HepG2 (cell line): ENCODE measurements around the gene PSEN2. TPM values are rescaled to one million over a fixed set of nuclear protein-coding genes. Genes with fewer than 3 reads are reported as not detected.

Source experiments
- ATF5 ChIP-seq: sonication (generic); formaldehyde crosslinking; IDR thresholded peaks from 2 replicates; pipeline ENCODE4 v1.4.0; 2020; ENCODE audit warnings: mild to moderate bottlenecking, low read depth, missing genetic modification reagents
- CEBPG ChIP-seq: IDR thresholded peaks from 2 replicates; pipeline ENCODE4 v1.6.1; 2016
- FOXA3 ChIP-seq: IDR thresholded peaks from 2 replicates; pipeline ENCODE4 v1.6.1; 2016; ENCODE audit warnings: missing genetic modification reagents, missing compliant biosample characterization
- GPBP1L1 ChIP-seq: sonication (generic); formaldehyde crosslinking; IDR thresholded peaks from 2 replicates; pipeline ENCODE4 v1.5.0; 2020; ENCODE audit warnings: mild to moderate bottlenecking, missing genetic modification reagents
- HOXA5 ChIP-seq: sonication (generic); formaldehyde crosslinking; IDR thresholded peaks from 2 replicates; pipeline ENCODE4 v1.4.0; 2020; ENCODE audit warnings: missing genetic modification reagents
- MYPOP ChIP-seq: sonication (generic); formaldehyde crosslinking; IDR thresholded peaks from 2 replicates; pipeline ENCODE4 v1.8.1; 2023; ENCODE audit warnings: mild to moderate bottlenecking, moderate library complexity, missing genetic modification reagents
- NR2F1 ChIP-seq, 2 experiments: fragments of 450-650 bp in 1 of 2; formaldehyde crosslinking in 1 of 2; IDR thresholded peaks; 2 replicates each; pipeline versions ENCODE4 v1.5.0 to v1.6.1; 2016 to 2020; ENCODE audit warnings: mild to moderate bottlenecking in 1 of 2, missing compliant biosample characterization in 1 of 2, missing genetic modification reagents in 1 of 2, moderate library complexity in 1 of 2
- PLRG1 ChIP-seq: fragments of 450-650 bp; conservative IDR thresholded peaks from 2 replicates; pipeline ENCODE4 v1.6.1; 2016
- THAP8 ChIP-seq: sonication (generic); formaldehyde crosslinking; IDR thresholded peaks from 2 replicates; pipeline ENCODE4 v1.5.1; 2020; ENCODE audit warnings: missing genetic modification reagents, mild to moderate bottlenecking, borderline replicate concordance
- WIZ ChIP-seq: sonication (generic); formaldehyde crosslinking; IDR thresholded peaks from 2 replicates; pipeline ENCODE4 v1.5.1; 2020; ENCODE audit warnings: mild to moderate bottlenecking, missing genetic modification reagents
- ZBTB21 ChIP-seq: sonication (generic); formaldehyde crosslinking; IDR thresholded peaks from 2 replicates; pipeline ENCODE4 v1.4.0; 2020; ENCODE audit warnings: missing genetic modification reagents
- ZNF484 ChIP-seq: sonication (generic); formaldehyde crosslinking; IDR thresholded peaks from 2 replicates; pipeline ENCODE4 v1.5.1; 2020; ENCODE audit warnings: mild to moderate bottlenecking, low read depth, missing genetic modification reagents, borderline replicate concordance
- ZNF574 ChIP-seq: sonication (generic); formaldehyde crosslinking; IDR thresholded peaks from 2 replicates; pipeline ENCODE4 v1.4.0; 2020; ENCODE audit warnings: missing genetic modification reagents
- ZNF598 ChIP-seq: sonication (generic); formaldehyde crosslinking; IDR thresholded peaks from 2 replicates; pipeline ENCODE4 v1.5.1; 2020; ENCODE audit warnings: mild to moderate bottlenecking, missing genetic modification reagents, borderline replicate concordance
- polyA plus RNA-seq, 8 experiments: library from polyadenylated mRNA; depleted of rRNA in 3 of 8; stranded (reverse) in 7 of 8; unstranded in 1 of 8; fragments of >200 nt; fragmentation: Illumina TruSeq in 4 of 8; extraction: Trizol in 4 of 8; gene quantifications; 2 replicates each; pipeline versions ENCODE4 v1.2.1 to v1.2.3, GENCODE V29; 2011 to 2016; ENCODE audit warnings: low read depth in 4 of 8, missing spikeins in 1 of 8, mixed read lengths in 1 of 8; ENCODE audit not compliant: insufficient read depth in 1 of 8
- total RNA-seq, 5 experiments: library from RNA; depleted of rRNA; stranded (reverse); fragments of >200 nt; fragmentation: Illumina TruSeq; extraction: Trizol; gene quantifications; 2 replicates each; pipeline ENCODE4 v1.2.3, GENCODE V29; 2016; ENCODE audit warnings: low read depth in 1 of 5
- TF ChIP-seq, protein P1 (sequence below): sonication (generic); formaldehyde crosslinking; IDR thresholded peaks from 2 replicates; pipeline ENCODE4 v1.5.0; 2020; ENCODE audit warnings: missing genetic modification reagents, mild to moderate bottlenecking, borderline replicate concordance

PSEN2 gene
- total and polyA plus RNA-seq, 2 of the 13 experiments (the other 11 are each of a cell fraction or from before 2014, with no cell fraction given): 5.9 to 13.1 TPM

DNA sequence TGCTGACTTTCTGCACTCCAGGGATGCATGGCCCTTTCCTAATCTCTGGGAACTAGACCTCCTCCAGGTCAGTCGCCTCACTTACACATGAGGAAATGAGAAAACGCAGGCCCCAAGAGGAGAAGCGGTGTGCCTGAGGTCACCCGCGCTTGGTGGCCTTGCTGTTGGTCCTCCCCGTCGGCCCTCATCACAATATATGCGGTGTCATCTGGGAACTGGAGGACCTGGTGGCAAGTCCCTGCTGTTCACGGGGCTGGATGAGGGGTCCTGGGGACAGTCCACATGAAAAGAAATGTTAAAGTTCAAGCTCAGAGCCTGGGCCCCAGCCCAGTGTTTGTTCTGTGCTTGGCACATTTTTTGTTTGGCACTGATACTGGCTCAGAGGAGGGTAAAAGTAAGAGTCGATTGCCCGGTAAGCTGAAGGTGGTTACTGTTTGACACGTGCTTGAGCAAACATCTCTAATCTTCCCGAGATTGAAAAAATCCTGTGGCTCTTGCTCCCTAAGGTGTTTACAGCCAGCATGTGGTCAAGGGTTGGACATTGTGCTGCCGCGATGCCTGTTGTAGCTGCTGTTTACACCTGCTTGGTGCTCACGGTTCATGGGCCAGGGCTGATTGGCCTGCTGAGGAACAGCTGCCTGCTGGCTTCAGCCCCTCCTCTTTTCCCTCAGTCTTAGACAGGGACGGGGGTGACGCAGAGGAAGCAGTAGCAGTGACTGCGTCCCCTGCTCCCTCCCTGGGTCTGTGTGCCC is 74.9 kb downstream of the PSEN2 start (continued):
- TF ChIP-seq ZNF574 (CRISPR knock-in tag): peak; percentile 54; the same call in 1 of the 2 replicates
- TF ChIP-seq ZNF598 (CRISPR knock-in tag): no peak; the same call in 1 of the 2 replicates
- no peak for TF ChIP-seq ATF5 (CRISPR knock-in tag)
- peak; percentile 94 for TF ChIP-seq FOXA3 (CRISPR knock-in tag)
- TF ChIP-seq NR2F1 (CRISPR knock-in tag; IDR thresholded peaks at IDR 0.05): peak in 1 of 2 experiments; percentile 19; a peak in 1 of 4 replicates
- TF ChIP-seq THAP8 (CRISPR knock-in tag): no peak
- TF ChIP-seq ZBTB21: no peak
- no peak for TF ChIP-seq ZNF484 (CRISPR knock-in tag)
- peak; percentile 66; the same call in 1 of the 2 replicates for TF ChIP-seq MYPOP (CRISPR knock-in tag)
- TF ChIP-seq, protein P1, sequence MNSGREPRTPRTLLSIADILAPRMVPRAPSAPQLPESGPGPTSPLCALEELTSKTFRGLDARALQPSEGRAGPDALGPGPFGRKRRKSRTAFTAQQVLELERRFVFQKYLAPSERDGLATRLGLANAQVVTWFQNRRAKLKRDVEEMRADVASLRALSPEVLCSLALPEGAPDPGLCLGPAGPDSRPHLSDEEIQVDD (CRISPR knock-in tag): no peak
- TF ChIP-seq HOXA5: no peak; the same call in 1 of the 2 replicates
- TF ChIP-seq CEBPG: peak; percentile 21; the same call in 1 of the 2 replicates
- no peak for TF ChIP-seq GPBP1L1 (CRISPR knock-in tag)
- no peak for TF ChIP-seq PLRG1
- 0 out of 2 replicates have a peak, but pooled peaks have one; percentile 82 for TF ChIP-seq WIZ (CRISPR knock-in tag)
